H1 (cell line): ENCODE results near the gene CDIPT. TPM values are rescaled to one million over a fixed set of nuclear protein-coding genes. Genes with fewer than 3 reads are reported as not detected.

ENCODE experiments used
- CTCF ChIA-PET: fragments of 300-600 bp; sonication (Branson Sonifier 250); formaldehyde crosslinking; loops from one replicate; lab custom pipeline; 2021; ENCODE audit not compliant: partially characterized antibody; lab: Charles Lee
- POLR2A ChIA-PET: fragments of 300-600 bp; sonication (Branson Sonifier 250); formaldehyde crosslinking; loops from one replicate; lab custom pipeline; 2021; ENCODE audit warnings: inconsistent platforms; ENCODE audit not compliant: partially characterized antibody; lab: Charles Lee
- DNase-seq, 2 experiments: peaks; one replicate each; pipeline versions ENCODE4 v3.0.0 to v3.0.0-alpha.2; 2010 to 2022; ENCODE audit warnings: low spot score in 2 of 2, low read depth in 1 of 2, mixed read lengths in 1 of 2
- FAIRE-seq: peaks from 2 replicates; lab custom pipeline; 2011; peaks lifted over from hg19 to GRCh38; lab: Jason Lieb, UNC
- H2AFZ ChIP-seq: 2 replicates; pipeline ENCODE4 v1.8.1; 2012; ENCODE audit warnings: low read length, inconsistent platforms
- H2AK5ac ChIP-seq: 2 replicates; pipeline ENCODE4 v1.6.1; 2013; ENCODE audit warnings: low read depth, low read length
- H2BK120ac ChIP-seq: replicated peaks from 2 replicates; pipeline ENCODE3; 2013; ENCODE audit warnings: low read depth, low read length, inconsistent platforms
- H2BK12ac ChIP-seq: 2 replicates; pipeline ENCODE4 v1.6.1; 2013; ENCODE audit warnings: low read depth, low read length
- H2BK15ac ChIP-seq: 2 replicates; pipeline ENCODE4 v1.6.1; 2013; ENCODE audit warnings: low read length
- H2BK20ac ChIP-seq: 2 replicates; pipeline ENCODE4 v1.6.1; 2013; ENCODE audit warnings: low read length
- H2BK5ac ChIP-seq: 2 replicates; pipeline ENCODE4 v1.6.1; 2013; ENCODE audit warnings: low read depth, low read length
- H3K14ac ChIP-seq: 2 replicates; pipeline ENCODE4 v1.6.1; 2013; ENCODE audit warnings: inconsistent platforms; ENCODE audit not compliant: insufficient read length
- H3K18ac ChIP-seq: 2 replicates; pipeline ENCODE4 v1.6.1; 2013; ENCODE audit warnings: low read length; ENCODE audit errors: extremely low read depth
- H3K23ac ChIP-seq: 2 replicates; pipeline ENCODE4 v1.6.1; 2013; ENCODE audit warnings: inconsistent platforms; ENCODE audit not compliant: insufficient read length
- H3K23me2 ChIP-seq: 2 replicates; pipeline ENCODE4 v1.6.1; 2013; ENCODE audit warnings: low read depth, low read length
- H3K27ac ChIP-seq: 2 replicates; pipeline ENCODE4 v1.6.1; 2011; ENCODE audit warnings: low read depth, low read length, inconsistent platforms
- H3K27me3 ChIP-seq, 4 experiments: replicated peaks in 1 of 4; 1 replicate in 1 of 4; 2 replicates in 3 of 4; pipeline versions ENCODE4 v1.6.1 to v1.8.1; 2011 to 2013; ENCODE audit warnings: low read length in 3 of 4, mild to moderate bottlenecking in 3 of 4, inconsistent platforms in 2 of 4, mixed read lengths in 2 of 4, moderate library complexity in 1 of 4; ENCODE audit not compliant: control insufficient read depth in 3 of 4, insufficient read depth in 3 of 4; ENCODE audit errors: extremely low read depth in 1 of 4
- H3K36me3 ChIP-seq, 4 experiments: 2 replicates each; pipeline versions ENCODE4 v1.6.1 to v1.8.1; 2011 to 2013; ENCODE audit warnings: mild to moderate bottlenecking in 4 of 4, low read length in 3 of 4, moderate library complexity in 2 of 4, control low read depth in 1 of 4, inconsistent platforms in 1 of 4; ENCODE audit not compliant: insufficient read depth in 4 of 4, control insufficient read depth in 2 of 4
- H3K4ac ChIP-seq: replicated peaks from 2 replicates; pipeline ENCODE3; 2013; ENCODE audit warnings: low read length, low read depth, mixed read lengths, inconsistent platforms; ENCODE audit not compliant: insufficient read length
- H3K4me1 ChIP-seq, 4 experiments: replicated peaks in 1 of 4; 1 replicate in 1 of 4; 2 replicates in 3 of 4; pipeline versions ENCODE4 v1.6.1 to v1.8.1; 2011 to 2013; ENCODE audit warnings: low read length in 3 of 4, inconsistent platforms in 2 of 4, mixed read lengths in 1 of 4; ENCODE audit not compliant: insufficient read depth in 4 of 4, control insufficient read depth in 3 of 4
- H3K4me2 ChIP-seq, 2 experiments: 2 replicates each; pipeline versions ENCODE4 v1.6.1 to v1.8.1; 2011 to 2013; ENCODE audit warnings: low read depth in 2 of 2, low read length in 2 of 2, control low read depth in 1 of 2, inconsistent platforms in 1 of 2, mild to moderate bottlenecking in 1 of 2; ENCODE audit not compliant: insufficient read depth in 1 of 2
- H3K4me3 ChIP-seq, 4 experiments: fragments of 200-600, 300-600 bp in 1 of 4; sonication (generic), shearing (Covaris generic), sonication (Bioruptor Twin) in 1 of 4; 2 replicates each; pipeline versions ENCODE4 v1.5.1 to v1.8.1; 2011 to 2016; ENCODE audit warnings: low read length in 4 of 4, low read depth in 3 of 4, control low read depth in 2 of 4, inconsistent platforms in 2 of 4, mild to moderate bottlenecking in 2 of 4, mixed read lengths in 1 of 4, moderate library complexity in 1 of 4; ENCODE audit not compliant: insufficient read depth in 2 of 4; ENCODE audit errors: extremely low read depth in 1 of 4
- H3K56ac ChIP-seq: replicated peaks from 2 replicates; pipeline ENCODE3; 2013; ENCODE audit warnings: low read depth, mild to moderate bottlenecking, mixed read lengths, low read length, inconsistent platforms; ENCODE audit not compliant: insufficient read length
- H3K79me1 ChIP-seq: 2 replicates; pipeline ENCODE4 v1.6.1; 2013; ENCODE audit warnings: low read depth, low read length, control low read depth
- H3K79me2 ChIP-seq, 2 experiments: 2 replicates each; pipeline versions ENCODE4 v1.6.1 to v1.8.1; 2012 to 2013; ENCODE audit warnings: low read length in 2 of 2, mild to moderate bottlenecking in 2 of 2, inconsistent platforms in 1 of 2; ENCODE audit not compliant: insufficient read depth in 2 of 2, control insufficient read depth in 1 of 2
- H3K9ac ChIP-seq, 4 experiments: replicated peaks in 1 of 4; 1 replicate in 1 of 4; 2 replicates in 3 of 4; pipeline versions ENCODE4 v1.6.1 to v1.8.1; 2011 to 2013; ENCODE audit warnings: low read depth in 3 of 4, low read length in 3 of 4, control low read depth in 2 of 4, mild to moderate bottlenecking in 2 of 4, moderate library complexity in 2 of 4, inconsistent platforms in 1 of 4; ENCODE audit errors: extremely low read depth in 1 of 4
- H3K9me3 ChIP-seq, 2 experiments: 2 replicates each; pipeline versions ENCODE4 v1.6.1 to v1.8.1; 2012 to 2013; ENCODE audit warnings: mild to moderate bottlenecking in 2 of 2, moderate library complexity in 2 of 2, control low read depth in 1 of 2, inconsistent platforms in 1 of 2, low read depth in 1 of 2, low read length in 1 of 2, mixed read lengths in 1 of 2; ENCODE audit not compliant: insufficient read depth in 2 of 2
- H4K20me1 ChIP-seq, 2 experiments: replicated peaks in 1 of 2; 2 replicates each; pipeline versions ENCODE3 to v1.8.1; 2011 to 2013; ENCODE audit warnings: inconsistent platforms in 2 of 2, low read length in 2 of 2, mild to moderate bottlenecking in 1 of 2; ENCODE audit not compliant: insufficient read depth in 2 of 2, control insufficient read depth in 1 of 2
- H4K5ac ChIP-seq: 2 replicates; pipeline ENCODE4 v1.6.1; 2013; ENCODE audit warnings: low read length, low read depth, mixed read lengths, inconsistent platforms; ENCODE audit not compliant: insufficient read length
- H4K8ac ChIP-seq: 2 replicates; pipeline ENCODE4 v1.8.0; 2013; ENCODE audit warnings: mild to moderate bottlenecking, moderate library complexity, low read length, inconsistent platforms; ENCODE audit not compliant: insufficient read depth; ENCODE audit errors: extremely low read depth
- H4K91ac ChIP-seq: replicated peaks from 2 replicates; pipeline ENCODE3; 2013; ENCODE audit warnings: low read length, mixed read lengths, inconsistent platforms; ENCODE audit not compliant: insufficient read length
- BRCA1 ChIP-seq: IDR thresholded peaks from 2 replicates; pipeline ENCODE4 v1.6.1; 2012; ENCODE audit warnings: low read depth, low read length, improper control_type of control experiment
- FOSL1 ChIP-seq: IDR thresholded peaks from 2 replicates; pipeline ENCODE4 v1.6.1; 2011; ENCODE audit warnings: mild to moderate bottlenecking, low read depth, low read length, moderate library complexity; ENCODE audit not compliant: insufficient read depth
- PHF8 ChIP-seq: fragments of 200-600 bp; sonication (generic); conservative IDR thresholded peaks from 2 replicates; pipeline ENCODE4 v1.7.1; 2012; ENCODE audit warnings: low read depth, mild to moderate bottlenecking, inconsistent platforms, low read length, moderate library complexity
- POLR2A ChIP-seq, 2 experiments: IDR thresholded peaks; 1 replicate in 1 of 2; 2 replicates in 1 of 2; pipeline ENCODE4 v1.6.1; 2011; ENCODE audit warnings: low read depth in 2 of 2, low read length in 2 of 2, mild to moderate bottlenecking in 2 of 2; ENCODE audit errors: control extremely low read depth in 1 of 2
- SP4 ChIP-seq: IDR thresholded peaks from 2 replicates; pipeline ENCODE4 v1.6.1; 2012; ENCODE audit warnings: low read length, inconsistent platforms
- TAF1 ChIP-seq: IDR thresholded peaks from 2 replicates; pipeline ENCODE4 v1.6.1; 2011; ENCODE audit warnings: mild to moderate bottlenecking, low read depth, low read length
- WGBS, 2 experiments: shearing (Covaris generic) in 1 of 2; methylation state at CpG; one replicate each; pipeline versions ENCODE4 v1.1.6 to v1.1.7; 2013 to 2015; ENCODE audit warnings: low lambda C conversion rate in 2 of 2, mixed read lengths in 2 of 2, inconsistent platforms in 1 of 2, low coverage in 1 of 2, missing lambda C conversion rate in 1 of 2; ENCODE audit not compliant: insufficient replicate concordance in 2 of 2, insufficient coverage in 1 of 2, insufficient read length in 1 of 2; ENCODE audit errors: extremely low coverage in 1 of 2, missing lambda C conversion rate in 1 of 2; 5-methylcytosine and 5-hydroxymethylcytosine counted together
- polyA plus RNA-seq, 7 experiments: library from polyadenylated mRNA; depleted of rRNA in 3 of 7; stranded (reverse) in 5 of 7; unstranded in 2 of 7; fragments of >200 nt in 5 of 7; fragments of 200-250 nt in 2 of 7; gene quantifications; 1 replicate in 5 of 7; 2 replicates in 1 of 7; 4 replicates in 1 of 7; pipeline versions ENCODE4 v1.2.1 to v1.2.3, GENCODE V29; 2011 to 2013; ENCODE audit warnings: missing spikeins in 2 of 7, mixed read lengths in 2 of 7
- total RNA-seq: library from RNA; stranded (reverse); fragmentation: NEBNext Ultra II Directional; extraction: Animal tissue kit (Norgen Biotek cat#: 25700); gene quantifications from 2 replicates; pipeline ENCODE4 v1.2.1, GENCODE V29; 2021

Gene CDIPT
- total and polyA plus RNA-seq, 2 of the 8 experiments (the other 6 are each of a cell fraction or from before 2014, with no cell fraction given) = 69.2 to 140 TPM

- no peak for DNase-seq
- H2BK5ac ChIP-seq = no peak overlapping the region
- H3K4ac ChIP-seq = no peak overlapping the region
- WGBS, 2 experiments = 94% methylated on average over 11 of the region's 11 CpGs; no CpG with 5 or more reads in 1 of the 2 experiments
- H3K27me3 ChIP-seq = no peaks in the 10 kb centered on the region
- peak overlapping the region; percentile 86; the same call in 1 of the 2 replicates for H4K8ac ChIP-seq
- no peaks in the 10 kb centered on the region; a peak in 2 of 8 replicates for H3K36me3 ChIP-seq
- no peak overlapping the region for H3K4me2 ChIP-seq
- H2BK20ac ChIP-seq = no peak overlapping the region
- CTCF ChIA-PET = interaction anchor here (0.5 to 2.4 kb wide), 14 partner anchors 9 to 123 kb away, joined by 3 to 14 read pairs (median 3); partner anchors contain the start of genes ASPHD1, KCTD13 and MVP
- peak overlapping the region; percentile 14 for H2BK120ac ChIP-seq
- peaks cover 0 to 6% (median 2%) of the 10 kb centered on the region in 4 experiments; a peak in 3 of 7 replicates for H3K4me1 ChIP-seq
- H4K5ac ChIP-seq = no peak overlapping the region
- H3K9ac ChIP-seq = no peak overlapping the region
- no peak overlapping the region for H2AFZ ChIP-seq
- H2BK15ac ChIP-seq = no peak overlapping the region
- H3K56ac ChIP-seq = no peak overlapping the region
- no peak overlapping the region for H3K23ac ChIP-seq
- H3K79me1 ChIP-seq = no peaks in the 10 kb centered on the region
- no peak overlapping the region for H2BK12ac ChIP-seq
- H3K14ac ChIP-seq = no peak overlapping the region
- no peak overlapping the region for H3K18ac ChIP-seq
- TF ChIP-seq PHF8 (no peak), BRCA1 (no peak), FOSL1 (no peak), SP4 (no peak), POLR2A (IDR thresholded peaks at IDR 0.05; ENCODE audit: control extremely low read depth in 1 of 2, low read depth in 2 of 2, low read length in 2 of 2) (no peak), TAF1 (no peak)
- TF ChIP-seq, all 59 proteins: peak for 0
- Histone ChIP-seq H3K79me2 (no peaks in the 10 kb centered on the region), H3K9me3 (no peaks in the 10 kb centered on the region), H3K4me3 (no peak overlapping the region), H4K91ac (no peak overlapping the region), H2AK5ac (0 out of 2 replicates have a peak overlapping the region, but pooled peaks have one; percentile 39), H3K23me2 (no peaks in the 10 kb centered on the region), H4K20me1 (peaks cover 0 to 6% of the 10 kb centered on the region in 2 experiments), H3K27ac (no peak overlapping the region)
- POLR2A ChIA-PET = interaction anchor here (0.6 to 6.4 kb wide), 9 partner anchors 10 to 224 kb away, joined by 3 to 52 read pairs (median 5); partner anchors contain the start of genes ASPHD1, KCTD13, SEZ6L2 and TMEM219
- no peak for FAIRE-seq
Observed at GRCh38 chr16:29912087-29912486, 49.1 kb upstream of the CDIPT start.
